Measurements from ENCODE around the gene CHMP3. TPM values are rescaled to one million over a fixed set of nuclear protein-coding genes. Genes with fewer than 3 reads are reported as not detected.

The CHMP3 gene
- total and polyA plus RNA-seq, 3 donors from 2014 or later = 64.6 to 163 (median 89.4) TPM

- peaks cover 9% of the 10 kb centered on the region for H3K4me1 ChIP-seq
- TF ChIP-seq, protein P1, sequence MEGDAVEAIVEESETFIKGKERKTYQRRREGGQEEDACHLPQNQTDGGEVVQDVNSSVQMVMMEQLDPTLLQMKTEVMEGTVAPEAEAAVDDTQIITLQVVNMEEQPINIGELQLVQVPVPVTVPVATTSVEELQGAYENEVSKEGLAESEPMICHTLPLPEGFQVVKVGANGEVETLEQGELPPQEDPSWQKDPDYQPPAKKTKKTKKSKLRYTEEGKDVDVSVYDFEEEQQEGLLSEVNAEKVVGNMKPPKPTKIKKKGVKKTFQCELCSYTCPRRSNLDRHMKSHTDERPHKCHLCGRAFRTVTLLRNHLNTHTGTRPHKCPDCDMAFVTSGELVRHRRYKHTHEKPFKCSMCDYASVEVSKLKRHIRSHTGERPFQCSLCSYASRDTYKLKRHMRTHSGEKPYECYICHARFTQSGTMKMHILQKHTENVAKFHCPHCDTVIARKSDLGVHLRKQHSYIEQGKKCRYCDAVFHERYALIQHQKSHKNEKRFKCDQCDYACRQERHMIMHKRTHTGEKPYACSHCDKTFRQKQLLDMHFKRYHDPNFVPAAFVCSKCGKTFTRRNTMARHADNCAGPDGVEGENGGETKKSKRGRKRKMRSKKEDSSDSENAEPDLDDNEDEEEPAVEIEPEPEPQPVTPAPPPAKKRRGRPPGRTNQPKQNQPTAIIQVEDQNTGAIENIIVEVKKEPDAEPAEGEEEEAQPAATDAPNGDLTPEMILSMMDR (IDR thresholded peaks at IDR 0.05) = no peak
- no peak for TF ChIP-seq POLR2A (IDR thresholded peaks at IDR 0.05)
- no peaks in the 10 kb centered on the region for H3K36me3 ChIP-seq (ENCODE audit: low read depth, missing control alignments)
- no peaks in the 10 kb centered on the region for H3K27me3 ChIP-seq
- DNase-seq = no peak
- H3K4me3 ChIP-seq = no peak overlapping the region
- 49 to 68% methylated on average over 6 of the region's 6 CpGs for WGBS, 2 donors
- H3K27ac ChIP-seq = no peak overlapping the region
- intact Hi-C loops (cut with DNase I; ENCODE audit: low total_unique reads) = no loop called here
- H3K9me3 ChIP-seq = no peaks in the 10 kb centered on the region
These were observed 3.0 kb upstream of the CHMP3 start for GRCh38 chr2:86566158-86566820.

GRCh38 chr2:86563650-86564061 is 413 bp upstream of the CHMP3 start:
- Histone ChIP-seq H3K4me3 (peak overlapping the region; percentile 85 to 91), H3K27ac (peak overlapping the region; percentile 99), H3K4me1 (peaks cover 12% of the 10 kb centered on the region), H3K27me3 (no peaks in the 10 kb centered on the region), H3K9me3 (no peaks in the 10 kb centered on the region), H3K36me3 (ENCODE audit: low read depth, missing control alignments) (no peaks in the 10 kb centered on the region)
- intact Hi-C loops (cut with DNase I; ENCODE audit: low total_unique reads) = no loop called here
- TF ChIP-seq, protein P1 (IDR thresholded peaks at IDR 0.05) = no peak
- TF ChIP-seq POLR2A (IDR thresholded peaks at IDR 0.05) = no peak
- no peak for DNase-seq
- WGBS, 2 donors = 49 to 57% methylated on average over 13 of the region's 13 CpGs

DNA sequence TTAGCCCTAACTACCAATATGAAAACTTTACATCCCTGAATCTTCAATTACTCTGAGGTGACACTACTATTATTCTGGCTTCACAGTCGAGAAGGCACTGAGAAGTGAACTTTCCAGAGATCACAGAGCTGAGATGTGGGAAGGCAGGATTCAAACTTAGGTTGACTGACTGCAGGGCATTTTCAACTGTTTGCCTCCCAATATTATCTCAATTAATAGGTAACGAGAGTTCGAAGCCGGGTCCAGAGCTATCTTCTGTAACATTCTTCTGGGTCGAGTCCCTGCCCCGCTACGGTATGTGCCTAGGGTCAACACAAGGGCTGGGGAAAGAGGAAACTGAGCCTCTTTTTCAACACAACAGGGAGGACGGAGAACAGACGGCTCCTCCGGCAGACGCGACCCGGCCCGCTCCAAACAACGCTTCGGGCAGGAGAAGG is 740 bp downstream of the CHMP3 start:
- 0% methylated on average over 16 of the region's 16 CpGs for WGBS, 2 donors
- no peaks in the 10 kb centered on the region for H3K36me3 ChIP-seq (ENCODE audit: low read depth, missing control alignments)
- no peak for DNase-seq
- peak overlapping the region; percentile 85 to 91 for H3K4me3 ChIP-seq
- H3K4me1 ChIP-seq = peaks cover 12% of the 10 kb centered on the region
- intact Hi-C loops (cut with DNase I; ENCODE audit: low total_unique reads) = no loop called here
- no peaks in the 10 kb centered on the region for H3K27me3 ChIP-seq
- no peak for TF ChIP-seq POLR2A (IDR thresholded peaks at IDR 0.05)
- TF ChIP-seq, protein P1 (IDR thresholded peaks at IDR 0.05) = no peak
- peak overlapping the region; percentile 99 for H3K27ac ChIP-seq
- no peaks in the 10 kb centered on the region for H3K9me3 ChIP-seq

- intact Hi-C loops (cut with DNase I; ENCODE audit: low total_unique reads) = no loop called here
- H3K36me3 ChIP-seq (ENCODE audit: low read depth, missing control alignments) = no peaks in the 10 kb centered on the region
- no peak for DNase-seq
- WGBS, 2 donors = 96 to 99% methylated on average over 2 of the region's 2 CpGs
- H3K4me1 ChIP-seq = peaks cover 12% of the 10 kb centered on the region
- H3K27ac ChIP-seq = no peak overlapping the region
- H3K4me3 ChIP-seq = no peak overlapping the region
- H3K9me3 ChIP-seq = no peaks in the 10 kb centered on the region
- TF ChIP-seq, protein P1 (IDR thresholded peaks at IDR 0.05) = no peak
- no peak for TF ChIP-seq POLR2A (IDR thresholded peaks at IDR 0.05)
- no peaks in the 10 kb centered on the region for H3K27me3 ChIP-seq
These were observed 5.4 kb downstream of the CHMP3 start for GRCh38 chr2:86557836-86558235.

DNA sequence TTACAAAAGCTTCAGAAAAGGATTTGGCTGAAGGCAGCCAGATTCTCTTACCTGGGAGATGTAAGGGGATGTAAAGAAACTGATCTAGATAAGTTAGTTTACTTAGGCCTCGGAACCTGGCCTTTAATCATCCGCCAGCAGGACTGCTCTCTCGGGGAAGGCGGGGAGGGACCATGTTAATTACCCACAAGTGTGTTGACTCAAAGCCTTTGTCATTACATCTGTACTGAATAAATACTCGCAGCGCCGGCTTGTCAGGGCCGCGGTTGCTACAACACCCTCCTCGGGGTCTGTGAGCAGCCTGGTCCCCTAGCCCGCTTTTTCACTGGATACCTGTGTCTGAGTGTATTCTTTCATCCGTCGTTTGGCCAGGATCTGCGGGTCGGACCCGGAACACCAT is 6.7 kb downstream of the CHMP3 start:
- intact Hi-C loops (cut with DNase I; ENCODE audit: low total_unique reads) = no loop called here
- TF ChIP-seq, protein P1 (IDR thresholded peaks at IDR 0.05) = no peak
- TF ChIP-seq POLR2A (IDR thresholded peaks at IDR 0.05) = no peak
- no peaks in the 10 kb centered on the region for H3K36me3 ChIP-seq (ENCODE audit: low read depth, missing control alignments)
- H3K9me3 ChIP-seq = no peaks in the 10 kb centered on the region
- H3K27ac ChIP-seq = no peak overlapping the region
- peaks cover 5% of the 10 kb centered on the region for H3K4me1 ChIP-seq
- no peak for DNase-seq
- H3K27me3 ChIP-seq = no peaks in the 10 kb centered on the region
- H3K4me3 ChIP-seq = no peak overlapping the region
- WGBS, 2 donors = 88 to 90% methylated on average over 16 of the region's 16 CpGs

Measured in testis (tissue), 3 donors.